DOHH2 (cell line): ENCODE measurements around the gene C10orf143.

ENCODE experiments used
- H3F3A ChIP-seq: fragments of 200-600 bp; sonication (generic), shearing (Covaris generic); 2 replicates; pipeline ENCODE4 v1.6.0; 2016; ENCODE audit warnings: antibody characterized with exemption, mild to moderate bottlenecking; ENCODE audit not compliant: control insufficient read depth, insufficient read depth
- H3K27ac ChIP-seq: fragments of 200-600 bp; sonication (generic); 2 replicates; pipeline ENCODE4 v1.5.1; 2014; ENCODE audit warnings: low read depth, mild to moderate bottlenecking, low read length, moderate library complexity
- H3K27me3 ChIP-seq: fragments of 200-600 bp; sonication (generic); 2 replicates; pipeline ENCODE4 v1.6.1; 2014; ENCODE audit warnings: mild to moderate bottlenecking, low read length, mixed read lengths; ENCODE audit not compliant: control insufficient read depth
- H3K36me3 ChIP-seq: fragments of 200-600 bp; sonication (generic); 2 replicates; pipeline ENCODE4 v1.6.1; 2014; ENCODE audit warnings: mild to moderate bottlenecking, low read length, moderate library complexity, mixed read lengths; ENCODE audit not compliant: control insufficient read depth
- H3K4me1 ChIP-seq: fragments of 200-600 bp; sonication (generic); 2 replicates; pipeline ENCODE4 v1.6.1; 2014; ENCODE audit warnings: mild to moderate bottlenecking, low read length, mixed read lengths; ENCODE audit not compliant: control insufficient read depth
- H3K4me2 ChIP-seq: fragments of 200-600 bp; sonication (generic); 2 replicates; pipeline ENCODE4 v1.6.0; 2014; ENCODE audit warnings: mild to moderate bottlenecking, low read length, moderate library complexity
- H3K4me3 ChIP-seq: fragments of 200-600 bp; sonication (generic); 2 replicates; pipeline ENCODE4 v1.5.1; 2014; ENCODE audit warnings: mild to moderate bottlenecking, low read length, mixed read lengths
- H3K79me2 ChIP-seq: fragments of 200-600 bp; sonication (generic); 2 replicates; pipeline ENCODE4 v1.6.1; 2014; ENCODE audit warnings: mild to moderate bottlenecking, low read length, mixed read lengths; ENCODE audit not compliant: control insufficient read depth
- H3K9me2 ChIP-seq: fragments of 200-600 bp; sonication (generic); replicated peaks from 2 replicates; pipeline ENCODE4 v1.6.1; 2014; ENCODE audit warnings: mild to moderate bottlenecking, low read length, mixed read lengths; ENCODE audit not compliant: control insufficient read depth
- H3K9me3 ChIP-seq: fragments of 200-600 bp; sonication (generic); 2 replicates; pipeline ENCODE4 v1.6.1; 2014; ENCODE audit warnings: antibody characterized with exemption, low read length, mixed read lengths; ENCODE audit not compliant: control insufficient read depth, insufficient read depth
- H4K20me1 ChIP-seq: fragments of 200-600 bp; sonication (generic); 2 replicates; pipeline ENCODE4 v1.6.0; 2014; ENCODE audit warnings: low read depth, mild to moderate bottlenecking, antibody characterized with exemption, low read length, moderate library complexity; ENCODE audit not compliant: control insufficient read depth, insufficient read depth
- CTCF ChIP-seq: fragments of 200-600 bp; sonication (generic); IDR thresholded peaks from one replicate; pipeline ENCODE4 v1.5.1; 2014; ENCODE audit warnings: antibody characterized with exemption, mild to moderate bottlenecking, low read depth, low read length; ENCODE audit not compliant: poor library complexity, severe bottlenecking
- EZH2phosphoT487 ChIP-seq: fragments of 200-600 bp; sonication (generic); IDR thresholded peaks from 2 replicates; pipeline ENCODE4 v1.6.1; 2017; ENCODE audit warnings: borderline replicate concordance, mild to moderate bottlenecking, antibody characterized with exemption, low read length, moderate library complexity, mixed read lengths

C10orf143 gene

GRCh38 chr10:130027716-130028464, 82.7 kb downstream of the C10orf143 start:
- Histone ChIP-seq H3K27me3 (no peaks in the 10 kb centered on the region), H3F3A (no peaks in the 10 kb centered on the region), H3K27ac (no peak overlapping the region), H4K20me1 (no peaks in the 10 kb centered on the region), H3K4me3 (no peak overlapping the region), H3K36me3 (no peaks in the 10 kb centered on the region), H3K9me2 (no peaks in the 10 kb centered on the region), H3K79me2 (no peaks in the 10 kb centered on the region), H3K4me1 (no peaks in the 10 kb centered on the region), H3K4me2 (no peak overlapping the region), H3K9me3 (no peaks in the 10 kb centered on the region)
- no peak for TF ChIP-seq EZH2phosphoT487
- no peak for TF ChIP-seq CTCF

- no peaks in the 10 kb centered on the region for H4K20me1 ChIP-seq
- no peaks in the 10 kb centered on the region for H3K9me2 ChIP-seq
- no peaks in the 10 kb centered on the region for H3K36me3 ChIP-seq
- H3K27ac ChIP-seq = no peak overlapping the region
- TF ChIP-seq CTCF (no peak), EZH2phosphoT487 (no peak)
- H3K4me2 ChIP-seq = no peak overlapping the region
- no peaks in the 10 kb centered on the region for H3K9me3 ChIP-seq
- H3K27me3 ChIP-seq = no peaks in the 10 kb centered on the region
- H3K4me3 ChIP-seq = no peak overlapping the region
- no peaks in the 10 kb centered on the region for H3K79me2 ChIP-seq
- H3F3A ChIP-seq = no peaks in the 10 kb centered on the region
- H3K4me1 ChIP-seq = no peaks in the 10 kb centered on the region
Observed at GRCh38 chr10:130026670-130027456, 83.8 kb downstream of the C10orf143 start.

GRCh38 chr10:130025811-130026485, 84.7 kb downstream of the C10orf143 start:
- Histone ChIP-seq H3K27ac (no peak overlapping the region), H3K4me2 (no peak overlapping the region), H3K79me2 (no peaks in the 10 kb centered on the region), H3K36me3 (no peaks in the 10 kb centered on the region), H3K27me3 (no peaks in the 10 kb centered on the region), H3K9me2 (no peaks in the 10 kb centered on the region), H3K9me3 (no peaks in the 10 kb centered on the region), H3F3A (no peaks in the 10 kb centered on the region), H4K20me1 (no peaks in the 10 kb centered on the region), H3K4me1 (no peaks in the 10 kb centered on the region), H3K4me3 (no peak overlapping the region)
- TF ChIP-seq EZH2phosphoT487 (no peak), CTCF (no peak)
